Measurements from ENCODE around the gene IFRD2. TPM values are rescaled to one million over a fixed set of nuclear protein-coding genes. Genes with fewer than 3 reads are reported as not detected.

Gene IFRD2, protein sequence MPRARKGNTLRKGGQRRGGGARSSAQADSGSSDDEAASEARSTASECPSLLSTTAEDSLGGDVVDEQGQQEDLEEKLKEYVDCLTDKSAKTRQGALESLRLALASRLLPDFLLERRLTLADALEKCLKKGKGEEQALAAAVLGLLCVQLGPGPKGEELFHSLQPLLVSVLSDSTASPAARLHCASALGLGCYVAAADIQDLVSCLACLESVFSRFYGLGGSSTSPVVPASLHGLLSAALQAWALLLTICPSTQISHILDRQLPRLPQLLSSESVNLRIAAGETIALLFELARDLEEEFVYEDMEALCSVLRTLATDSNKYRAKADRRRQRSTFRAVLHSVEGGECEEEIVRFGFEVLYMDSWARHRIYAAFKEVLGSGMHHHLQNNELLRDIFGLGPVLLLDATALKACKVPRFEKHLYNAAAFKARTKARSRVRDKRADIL
- 10 to 100 TPM; 58.6 to 65.3 TPM for total RNA-seq
- 10 to 100 TPM; 62.0 to 84.7 TPM for polyA plus RNA-seq

DNA sequence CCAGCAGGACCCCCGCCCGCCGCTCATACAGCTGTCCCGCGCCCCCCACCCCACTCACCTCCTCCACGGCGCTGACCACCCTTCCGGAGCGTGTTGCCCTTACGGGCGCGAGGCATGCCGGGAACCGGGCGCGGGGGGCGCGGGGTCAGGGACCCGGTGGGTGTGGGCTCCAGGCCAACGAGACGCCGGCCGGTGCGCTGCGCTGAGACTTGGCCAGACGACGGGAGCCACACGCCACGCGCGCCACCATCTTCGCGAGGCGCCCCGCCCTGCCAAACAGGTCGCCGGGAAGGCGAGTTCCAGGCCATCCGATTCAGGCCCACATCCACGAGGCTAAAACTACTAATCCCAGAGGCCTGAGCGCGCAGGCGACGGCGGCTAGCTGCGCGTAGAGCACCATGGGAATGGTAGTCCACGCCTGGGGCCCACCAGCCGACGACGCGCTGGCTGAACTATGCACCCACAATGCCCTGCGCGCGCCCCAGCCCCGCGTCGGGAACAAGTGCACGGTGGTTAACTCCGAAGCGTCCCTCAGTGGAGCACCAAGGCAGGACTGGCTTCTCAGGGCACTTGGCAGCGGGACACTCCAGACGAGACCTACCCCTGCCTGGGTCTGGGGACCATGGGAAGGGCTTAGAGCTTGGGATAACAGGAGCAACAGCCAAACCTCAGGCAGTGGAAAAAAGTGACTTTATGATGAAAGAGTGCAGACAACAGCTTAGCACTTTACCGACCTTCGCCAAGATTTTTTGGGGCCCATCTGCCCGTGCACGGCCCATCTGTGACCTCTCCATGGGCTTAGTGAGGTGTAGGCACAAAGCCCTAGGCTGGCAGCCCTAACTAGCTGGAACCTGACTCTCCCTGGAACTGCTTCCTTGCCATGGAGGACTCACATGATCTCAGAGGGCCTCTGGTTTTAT, at the start of gene IFRD2:
Gene IFRD2 (minus strand): TSS at position 271 of the 920 bp plus-strand sequence. CDS start 155 bp downstream, at position 116.
- ChIA-PET POLR2A (ENCODE audit: partially characterized antibody) (interaction anchor here (0.7 to 9.2 kb wide), 17 partner anchors 23 to 1765 kb away, joined by 3 to 178 read pairs (median 7); partner anchors contain the start of genes CYB561D2, GNAI2, HEMK1 and NPRL2), CTCF (ENCODE audit: partially characterized antibody) (interaction anchor here (0.6 to 1.6 kb wide), 6 partner anchors 29 to 1625 kb away, joined by 3 to 8 read pairs (median 4); no protein-coding TSS in a partner anchor)
- peak; percentile 94 to 98 (median 95) for DNase-seq
- no peaks in the 10 kb centered on the region for H3K27me3 ChIP-seq (ENCODE audit: insufficient read depth, low read length)
- Mint-ChIP-seq H3K9me3 (peaks cover 0 to 1% (median 0%) of the 10 kb centered on the region in 8 donors), H3K27me3 (no peaks in the 10 kb centered on the region), H3K36me3 (peaks cover 0 to 25% of the 10 kb centered on the region in 2 donors), H3K4me3 (peak within 1 kb of the TSS; percentile 82 to 92 (median 88)), H3K27ac (peak within 1 kb of the TSS; percentile 90 to 99 (median 98)), H3K4me1 (peaks cover 12 to 39% (median 22%) of the 10 kb centered on the region in 4 donors)
- intact Hi-C loops (cut with micrococcal nuclease), result loop anchor here (1.0 kb wide), 6 partner anchors 29 to 67 kb away; partner anchors contain the start of genes CYB561D2, GNAI2, NPRL2 and TMEM115
- H3K36me3 ChIP-seq (ENCODE audit: insufficient read depth, low read length), result peaks cover 25% of the 10 kb centered on the region
- peaks cover 24% of the 10 kb centered on the region for H3K4me1 ChIP-seq (ENCODE audit: insufficient read depth, low read length)
- H3K4me3 ChIP-seq (ENCODE audit: low read length in 2 of 2), result peak within 1 kb of the TSS; percentile 76
- H3K27ac ChIP-seq (ENCODE audit: low read depth, low read length), result peak within 1 kb of the TSS; percentile 68
- no peaks in the 10 kb centered on the region for H3K9me3 ChIP-seq (ENCODE audit: control insufficient read depth in 1 of 2, low read length in 2 of 2)

DNA sequence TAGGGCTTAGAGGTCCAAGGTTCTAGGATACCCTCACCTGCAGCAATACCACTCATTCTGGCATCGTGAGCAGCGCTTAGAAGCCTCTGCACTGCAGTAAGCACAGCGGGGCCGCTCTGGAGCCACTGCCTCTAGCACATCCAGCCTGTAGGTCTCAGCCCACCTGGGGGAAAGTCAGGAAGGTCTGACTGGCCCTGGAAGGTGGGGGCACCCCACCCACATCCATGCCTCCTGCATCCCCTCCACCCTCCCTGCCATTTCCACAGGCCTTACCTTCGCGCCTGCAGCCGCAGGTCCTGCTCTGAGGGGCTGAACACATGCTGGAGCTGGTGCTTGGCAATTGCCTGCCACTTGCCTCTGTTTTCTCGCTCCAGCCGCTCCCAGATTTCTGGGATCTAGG, 49.3 kb upstream of the IFRD2 start:
- Histone ChIP-seq H3K27me3 (ENCODE audit: insufficient read depth, low read length) (no peaks in the 10 kb centered on the region), H3K27ac (ENCODE audit: low read depth, low read length) (peak overlapping the region; percentile 96), H3K9me3 (ENCODE audit: control insufficient read depth in 1 of 2, low read length in 2 of 2) (no peaks in the 10 kb centered on the region), H3K4me1 (ENCODE audit: insufficient read depth, low read length) (peaks cover 58% of the 10 kb centered on the region), H3K4me3 (ENCODE audit: low read length in 2 of 2) (no peak overlapping the region), H3K36me3 (ENCODE audit: insufficient read depth, low read length) (no peaks in the 10 kb centered on the region)
- CTCF ChIA-PET (ENCODE audit: partially characterized antibody), result interaction anchor here (1.7 to 5.8 kb wide), 3 partner anchors 7 to 25 kb away, joined by 4 to 84 read pairs (median 7); partner anchors contain the start of genes CYB561D2 and NPRL2
- DNase-seq, result no peak
- Mint-ChIP-seq H3K27ac (peak overlapping the region; percentile 81 to 93 (median 87)), H3K27me3 (no peaks in the 10 kb centered on the region), H3K4me1 (peaks cover 23 to 78% (median 41%) of the 10 kb centered on the region in 4 donors), H3K36me3 (peaks cover 0 to 14% of the 10 kb centered on the region in 2 donors), H3K9me3 (peaks cover 0 to 2% (median 0%) of the 10 kb centered on the region in 8 donors), H3K4me3 (peak overlapping the region; percentile 70 to 97 (median 81))
- POLR2A ChIA-PET (ENCODE audit: partially characterized antibody), result interaction anchor here (1.1 to 23.7 kb wide), 10 partner anchors 6 to 1048 kb away, joined by 3 to 595 read pairs (median 11); partner anchors contain the start of genes C3orf18, CYB561D2, HEMK1 and HYAL2
- intact Hi-C loops (cut with micrococcal nuclease), result no loop called here

DNA sequence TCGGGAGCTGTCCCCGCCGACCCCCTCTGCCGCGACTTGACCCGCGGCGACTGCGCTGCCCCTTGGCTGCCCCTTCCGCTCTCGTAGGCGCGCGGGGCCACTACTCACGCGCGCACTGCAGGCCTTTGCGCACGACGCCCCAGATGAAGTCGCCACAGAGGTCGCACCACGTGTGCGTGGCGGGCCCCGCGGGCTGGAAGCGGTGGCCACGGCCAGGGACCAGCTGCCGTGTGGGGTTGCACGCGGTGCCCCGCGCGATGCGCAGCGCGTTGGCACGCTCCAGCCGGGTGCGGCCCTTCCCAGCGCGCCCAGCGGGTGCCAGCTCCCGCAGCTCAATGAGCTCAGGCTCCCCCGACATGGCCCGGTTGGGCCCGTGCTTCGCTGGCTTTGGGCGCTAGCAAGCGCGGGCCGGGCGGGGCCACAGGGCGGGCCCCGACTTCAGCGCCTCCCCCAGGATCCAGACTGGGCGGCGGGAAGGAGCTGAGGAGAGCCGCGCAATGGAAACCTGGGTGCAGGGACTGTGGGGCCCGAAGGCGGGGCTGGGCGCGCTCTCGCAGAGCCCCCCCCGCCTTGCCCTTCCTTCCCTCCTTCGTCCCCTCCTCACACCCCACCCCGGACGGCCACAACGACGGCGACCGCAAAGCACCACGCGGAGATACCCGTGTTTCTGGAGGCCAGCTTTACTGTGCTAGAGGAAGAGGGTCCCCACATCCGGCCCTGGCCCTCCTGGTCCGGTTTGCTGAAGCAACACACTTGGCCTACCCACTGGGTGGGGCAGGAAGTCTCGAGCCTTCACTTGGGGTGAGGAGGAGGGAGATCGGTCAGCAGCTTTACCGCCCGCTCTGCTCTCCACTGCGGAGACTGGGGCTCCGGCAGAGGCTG, 48.5 kb upstream of the IFRD2 start, which contains the start of gene RASSF1:
Gene RASSF1 (minus strand): TSS at position 389 of the 882 bp plus-strand sequence. CDS start 31 bp downstream, at position 358.
- Mint-ChIP-seq H3K27me3 (no peaks in the 10 kb centered on the region), H3K4me3 (peak within 1 kb of the TSS; percentile 88 to 98 (median 95)), H3K4me1 (peaks cover 26 to 78% (median 43%) of the 10 kb centered on the region in 4 donors), H3K36me3 (peaks cover 0 to 16% of the 10 kb centered on the region in 2 donors), H3K27ac (peak within 1 kb of the TSS; percentile 93 to 100 (median 98)), H3K9me3 (peaks cover 0 to 2% (median 0%) of the 10 kb centered on the region in 8 donors)
- intact Hi-C loops (cut with micrococcal nuclease), result no loop called here
- Histone ChIP-seq H3K4me3 (ENCODE audit: low read length in 2 of 2) (peak within 1 kb of the TSS; percentile 31 to 45), H3K9me3 (ENCODE audit: control insufficient read depth in 1 of 2, low read length in 2 of 2) (no peaks in the 10 kb centered on the region), H3K36me3 (ENCODE audit: insufficient read depth, low read length) (no peaks in the 10 kb centered on the region), H3K27me3 (ENCODE audit: insufficient read depth, low read length) (no peaks in the 10 kb centered on the region), H3K27ac (ENCODE audit: low read depth, low read length) (peak within 1 kb of the TSS; percentile 96), H3K4me1 (ENCODE audit: insufficient read depth, low read length) (peaks cover 62% of the 10 kb centered on the region)
- ChIA-PET POLR2A (ENCODE audit: partially characterized antibody) (interaction anchor here (1.0 to 23.7 kb wide), 13 partner anchors 5 to 1049 kb away, joined by 3 to 595 read pairs (median 8); partner anchors contain the start of genes C3orf18, CYB561D2, GNAI2 and HYAL2), CTCF (ENCODE audit: partially characterized antibody) (interaction anchor here (0.8 to 5.8 kb wide), 6 partner anchors 8 to 209 kb away, joined by 3 to 84 read pairs (median 4); partner anchors contain the start of genes CYB561D2 and NPRL2)
- peak; percentile 54 to 74 (median 58) for DNase-seq

DNA sequence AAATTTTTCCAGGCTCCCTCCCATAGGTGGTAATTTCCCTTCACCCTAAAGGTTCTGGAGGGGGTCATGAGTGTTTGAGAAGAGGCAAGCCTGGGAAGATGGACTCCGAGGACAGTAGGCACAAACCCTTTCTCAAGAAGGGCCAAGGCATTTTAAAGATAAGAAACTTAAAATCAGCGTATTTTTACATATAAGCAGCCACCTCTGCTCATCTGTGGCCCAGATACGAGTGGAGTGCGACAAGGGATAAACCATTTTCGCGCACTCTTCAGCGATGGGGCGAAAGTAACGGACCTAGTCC, 47.9 kb upstream of the IFRD2 start:
- Histone ChIP-seq H3K27ac (ENCODE audit: low read depth, low read length) (peak overlapping the region; percentile 96), H3K4me1 (ENCODE audit: insufficient read depth, low read length) (peaks cover 62% of the 10 kb centered on the region), H3K36me3 (ENCODE audit: insufficient read depth, low read length) (no peaks in the 10 kb centered on the region), H3K4me3 (ENCODE audit: low read length in 2 of 2) (peak overlapping the region; percentile 31 to 34), H3K27me3 (ENCODE audit: insufficient read depth, low read length) (no peaks in the 10 kb centered on the region), H3K9me3 (ENCODE audit: control insufficient read depth in 1 of 2, low read length in 2 of 2) (no peaks in the 10 kb centered on the region)
- Mint-ChIP-seq H3K36me3 (peaks cover 0 to 16% of the 10 kb centered on the region in 2 donors), H3K27ac (peak overlapping the region; percentile 93 to 100 (median 98)), H3K9me3 (peaks cover 0 to 2% (median 0%) of the 10 kb centered on the region in 8 donors), H3K4me3 (peak overlapping the region; percentile 88 to 98 (median 95)), H3K27me3 (no peaks in the 10 kb centered on the region), H3K4me1 (peaks cover 28 to 80% (median 44%) of the 10 kb centered on the region in 4 donors)
- intact Hi-C loops (cut with micrococcal nuclease), result no loop called here
- ChIA-PET POLR2A (ENCODE audit: partially characterized antibody) (interaction anchor here (1.0 to 23.7 kb wide), 12 partner anchors 5 to 1045 kb away, joined by 3 to 595 read pairs (median 8); partner anchors contain the start of genes C3orf18, CYB561D2, GNAI2 and HYAL2), CTCF (ENCODE audit: partially characterized antibody) (interaction anchor here (0.8 to 5.8 kb wide), 6 partner anchors 8 to 209 kb away, joined by 3 to 84 read pairs (median 4); partner anchors contain the start of genes CYB561D2 and NPRL2)
- DNase-seq, result no peak

DNA sequence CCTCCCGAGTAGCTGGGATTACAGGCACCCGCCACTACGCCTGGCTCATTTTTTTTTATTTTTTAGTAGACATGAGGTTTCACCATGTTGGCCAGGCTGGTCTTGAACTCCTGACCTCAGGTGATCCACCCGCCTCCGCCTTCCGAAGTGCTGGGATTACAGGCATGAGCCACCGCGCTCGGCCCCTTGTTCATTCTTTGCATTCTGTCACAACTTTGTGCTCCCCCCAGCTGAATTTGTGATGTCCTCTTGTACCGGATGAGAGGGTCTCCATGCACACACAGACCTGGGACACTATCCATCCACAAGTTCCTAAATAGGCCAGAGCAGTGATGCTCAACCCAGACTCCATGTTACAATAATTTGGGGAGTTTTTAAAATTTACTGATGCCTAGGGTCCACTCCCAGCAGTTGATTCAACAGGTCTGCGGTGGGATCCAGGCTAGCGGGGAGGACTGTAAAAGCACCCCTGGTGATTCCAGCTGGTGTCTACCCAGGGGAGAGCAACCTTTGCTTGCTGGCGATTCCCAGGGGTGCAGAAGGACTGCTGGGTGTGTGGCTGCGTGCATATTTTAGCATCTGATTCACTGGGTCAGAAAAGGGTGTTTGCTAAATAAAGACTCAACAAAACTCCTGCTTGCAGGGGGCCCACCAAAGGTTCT, 47.4 kb upstream of the IFRD2 start:
- DNase-seq, result no peak
- Mint-ChIP-seq H3K36me3 (peaks cover 0 to 16% of the 10 kb centered on the region in 2 donors), H3K27me3 (no peaks in the 10 kb centered on the region), H3K27ac (peak overlapping the region; percentile 93 to 100 (median 98)), H3K9me3 (peaks cover 0 to 2% (median 0%) of the 10 kb centered on the region in 8 donors), H3K4me3 (peak overlapping the region; percentile 88 to 98 (median 95)), H3K4me1 (peaks cover 29 to 78% (median 44%) of the 10 kb centered on the region in 4 donors)
- Histone ChIP-seq H3K36me3 (ENCODE audit: insufficient read depth, low read length) (no peaks in the 10 kb centered on the region), H3K27ac (ENCODE audit: low read depth, low read length) (peak overlapping the region; percentile 96), H3K4me1 (ENCODE audit: insufficient read depth, low read length) (peaks cover 62% of the 10 kb centered on the region), H3K4me3 (ENCODE audit: low read length in 2 of 2) (peak overlapping the region; percentile 45 to 49), H3K9me3 (ENCODE audit: control insufficient read depth in 1 of 2, low read length in 2 of 2) (no peaks in the 10 kb centered on the region), H3K27me3 (ENCODE audit: insufficient read depth, low read length) (no peaks in the 10 kb centered on the region)
- intact Hi-C loops (cut with micrococcal nuclease), result loop anchor here (5.0 kb wide), 1 partner anchor 102 kb away; the partner anchor contains the start of gene GNAI2
- POLR2A ChIA-PET (ENCODE audit: partially characterized antibody), result interaction anchor here (1.1 to 23.7 kb wide), 10 partner anchors 4 to 228 kb away, joined by 3 to 595 read pairs (median 42); partner anchors contain the start of genes C3orf18, CYB561D2, GNAI2 and HYAL2
- CTCF ChIA-PET (ENCODE audit: partially characterized antibody), result interaction anchor here (0.6 to 5.8 kb wide), 6 partner anchors 9 to 209 kb away, joined by 3 to 84 read pairs (median 4); partner anchors contain the start of genes CYB561D2 and NPRL2

All from CD4-positive, alpha-beta memory T cell (primary cell).